Stimulated activated CD4-positive, alpha-beta T cell treated with anti-CD3 and anti-CD28 coated beads, Interleukin-12 subunit alpha, Interleukin-12 subunit beta, amount 100 ng/mL, for 24 hours (primary cell): ENCODE measurements around the gene ADA.

ENCODE experiments used
- DNase-seq, 2 experiments: peaks; one replicate each; pipeline ENCODE4 v3.0.0-alpha.2; 2020; ENCODE audit warnings: low read depth in 2 of 2

The ADA gene

GRCh38 chr20:44580581-44581268, 70.8 kb downstream of the ADA start:
- no peak for DNase-seq

GRCh38 chr20:44579313-44580081, 72.0 kb downstream of the ADA start:
- DNase-seq = no peak

GRCh38 chr20:44576297-44576696, 75.2 kb downstream of the ADA start:
- no peak for DNase-seq

- no peak for DNase-seq
These were observed 77.1 kb downstream of the ADA start for GRCh38 chr20:44574372-44574771.

- DNase-seq = no peak
These were observed 78.0 kb downstream of the ADA start for GRCh38 chr20:44573501-44573869.

- no peak for DNase-seq
These were observed 78.7 kb downstream of the ADA start for GRCh38 chr20:44572551-44573500.

- DNase-seq = no peak
These were observed 80.0 kb downstream of the ADA start for GRCh38 chr20:44571362-44571988.

- no peak for DNase-seq
These were observed 81.1 kb downstream of the ADA start for GRCh38 chr20:44570367-44570766.
